ENCODE results near the gene MAP1B. TPM values are rescaled to one million over a fixed set of nuclear protein-coding genes. Genes with fewer than 3 reads are reported as not detected.

Gene MAP1B
- total RNA-seq, 3 donors from 2014 or later: 258 to 2,233 (median 271) TPM

- no peak for DNase-seq (ENCODE audit: low spot score in 2 of 2)
- Histone ChIP-seq H3K36me3 (no peaks in the 10 kb centered on the region), H3K4me1 (peaks cover 0 to 13% of the 10 kb centered on the region in 2 donors), H3K27me3 (no peaks in the 10 kb centered on the region), H3K4me3 (no peak overlapping the region), H3K27ac (no peak overlapping the region), H3K9me3 (no peaks in the 10 kb centered on the region)
- intact Hi-C loops (cut with DNase I; ENCODE audit: low total_unique reads): no loop called here
- TF ChIP-seq, protein P1, sequence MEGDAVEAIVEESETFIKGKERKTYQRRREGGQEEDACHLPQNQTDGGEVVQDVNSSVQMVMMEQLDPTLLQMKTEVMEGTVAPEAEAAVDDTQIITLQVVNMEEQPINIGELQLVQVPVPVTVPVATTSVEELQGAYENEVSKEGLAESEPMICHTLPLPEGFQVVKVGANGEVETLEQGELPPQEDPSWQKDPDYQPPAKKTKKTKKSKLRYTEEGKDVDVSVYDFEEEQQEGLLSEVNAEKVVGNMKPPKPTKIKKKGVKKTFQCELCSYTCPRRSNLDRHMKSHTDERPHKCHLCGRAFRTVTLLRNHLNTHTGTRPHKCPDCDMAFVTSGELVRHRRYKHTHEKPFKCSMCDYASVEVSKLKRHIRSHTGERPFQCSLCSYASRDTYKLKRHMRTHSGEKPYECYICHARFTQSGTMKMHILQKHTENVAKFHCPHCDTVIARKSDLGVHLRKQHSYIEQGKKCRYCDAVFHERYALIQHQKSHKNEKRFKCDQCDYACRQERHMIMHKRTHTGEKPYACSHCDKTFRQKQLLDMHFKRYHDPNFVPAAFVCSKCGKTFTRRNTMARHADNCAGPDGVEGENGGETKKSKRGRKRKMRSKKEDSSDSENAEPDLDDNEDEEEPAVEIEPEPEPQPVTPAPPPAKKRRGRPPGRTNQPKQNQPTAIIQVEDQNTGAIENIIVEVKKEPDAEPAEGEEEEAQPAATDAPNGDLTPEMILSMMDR (IDR thresholded peaks at IDR 0.05): no peak
- TF ChIP-seq POLR2A (IDR thresholded peaks at IDR 0.05) (no peak), POLR2AphosphoS5 (IDR thresholded peaks at IDR 0.05) (no peak)
Observed at GRCh38 chr5:72214168-72214567, 106.9 kb downstream of the MAP1B start.

DNA sequence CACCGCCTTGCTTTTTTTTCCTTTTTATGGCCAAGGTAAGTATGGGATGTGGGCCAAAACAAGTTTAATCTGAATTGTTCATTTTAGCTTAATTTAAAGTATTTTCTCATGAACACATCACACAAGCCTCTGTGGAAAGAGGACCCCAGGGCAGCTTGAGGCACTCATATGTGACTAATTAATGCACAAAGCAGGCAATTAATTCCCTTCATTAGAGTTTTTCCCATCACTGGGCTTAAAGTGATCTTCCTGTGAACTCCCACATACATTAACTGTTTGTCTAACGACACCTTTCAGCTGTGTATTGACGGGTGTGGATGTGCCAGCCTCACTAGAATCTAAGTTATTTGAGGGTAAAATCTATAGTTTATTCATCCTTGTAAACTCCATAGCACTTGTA is 109.5 kb downstream of the MAP1B start:
- no peak overlapping the region for H3K27ac ChIP-seq
- intact Hi-C loops (cut with DNase I; ENCODE audit: low total_unique reads): no loop called here
- DNase-seq (ENCODE audit: low spot score in 2 of 2): no peak
- no peaks in the 10 kb centered on the region for H3K27me3 ChIP-seq
- H3K4me3 ChIP-seq: no peak overlapping the region
- H3K36me3 ChIP-seq: no peaks in the 10 kb centered on the region
- no peak for TF ChIP-seq POLR2A (IDR thresholded peaks at IDR 0.05)
- TF ChIP-seq POLR2AphosphoS5 (IDR thresholded peaks at IDR 0.05): no peak
- TF ChIP-seq, protein P1 (IDR thresholded peaks at IDR 0.05): no peak
- no peaks in the 10 kb centered on the region for H3K4me1 ChIP-seq
- H3K9me3 ChIP-seq: no peaks in the 10 kb centered on the region

- H3K4me3 ChIP-seq: no peak overlapping the region
- H3K27ac ChIP-seq: no peak overlapping the region
- H3K36me3 ChIP-seq: no peaks in the 10 kb centered on the region
- no peak for TF ChIP-seq POLR2A (IDR thresholded peaks at IDR 0.05)
- TF ChIP-seq, protein P1 (IDR thresholded peaks at IDR 0.05): no peak
- TF ChIP-seq POLR2AphosphoS5 (IDR thresholded peaks at IDR 0.05): no peak
- no peak for DNase-seq (ENCODE audit: low spot score in 2 of 2)
- no peaks in the 10 kb centered on the region for H3K27me3 ChIP-seq
- no peaks in the 10 kb centered on the region for H3K9me3 ChIP-seq
- H3K4me1 ChIP-seq: no peaks in the 10 kb centered on the region
- intact Hi-C loops (cut with DNase I; ENCODE audit: low total_unique reads): no loop called here
Observed at GRCh38 chr5:72221099-72221498, 113.8 kb downstream of the MAP1B start.

GRCh38 chr5:72221541-72221940 is 114.3 kb downstream of the MAP1B start:
- no peak overlapping the region for H3K27ac ChIP-seq
- no peaks in the 10 kb centered on the region for H3K36me3 ChIP-seq
- no peak for DNase-seq (ENCODE audit: low spot score in 2 of 2)
- intact Hi-C loops (cut with DNase I; ENCODE audit: low total_unique reads): no loop called here
- no peak overlapping the region for H3K4me3 ChIP-seq
- TF ChIP-seq, protein P1 (IDR thresholded peaks at IDR 0.05): no peak
- H3K27me3 ChIP-seq: no peaks in the 10 kb centered on the region
- H3K4me1 ChIP-seq: no peaks in the 10 kb centered on the region
- H3K9me3 ChIP-seq: no peaks in the 10 kb centered on the region

DNA sequence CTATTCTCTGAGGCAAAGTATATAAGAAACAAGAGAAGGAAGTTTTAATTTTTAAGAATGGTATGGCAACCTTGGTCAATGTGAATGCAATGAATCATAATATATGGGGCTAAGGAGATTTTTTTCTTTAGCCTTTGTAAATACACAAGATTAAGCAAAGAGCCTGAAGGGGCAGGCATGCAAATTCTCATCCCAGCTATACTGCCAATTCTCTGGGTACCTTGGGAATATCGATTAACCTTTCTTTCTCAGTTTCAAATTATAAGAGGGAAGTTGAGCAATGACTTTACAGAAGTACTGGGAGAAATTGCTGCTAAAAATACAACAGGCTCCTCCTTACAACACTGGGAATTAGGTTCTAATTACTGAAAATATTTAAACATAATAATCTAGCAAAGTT is 115.2 kb downstream of the MAP1B start:
- Histone ChIP-seq H3K36me3 (no peaks in the 10 kb centered on the region), H3K9me3 (no peaks in the 10 kb centered on the region), H3K27me3 (no peaks in the 10 kb centered on the region), H3K27ac (no peak overlapping the region), H3K4me3 (no peak overlapping the region), H3K4me1 (no peaks in the 10 kb centered on the region)
- no peak for DNase-seq (ENCODE audit: low spot score in 2 of 2)
- TF ChIP-seq, protein P1 (IDR thresholded peaks at IDR 0.05): no peak
- no peak for TF ChIP-seq POLR2AphosphoS5 (IDR thresholded peaks at IDR 0.05)
- TF ChIP-seq POLR2A (IDR thresholded peaks at IDR 0.05): no peak
- intact Hi-C loops (cut with DNase I; ENCODE audit: low total_unique reads): no loop called here
